DND-41 (cell line): ENCODE measurements around the gene TRIM10.

Experiments
- EZH2 ChIP-seq: IDR thresholded peaks from 3 replicates; pipeline ENCODE4 v1.6.1; 2012; ENCODE audit warnings: borderline replicate concordance, low read depth, mild to moderate bottlenecking, moderate library complexity, low read length, inconsistent platforms; ENCODE audit not compliant: severe bottlenecking
- TF ChIP-seq, protein P1 (sequence below): IDR thresholded peaks from 2 replicates; pipeline ENCODE4 v1.5.1; 2012; ENCODE audit warnings: borderline replicate concordance, low read length, moderate library complexity, mild to moderate bottlenecking; ENCODE audit not compliant: poor library complexity, severe bottlenecking; ENCODE audit errors: extremely low read depth

DNA sequence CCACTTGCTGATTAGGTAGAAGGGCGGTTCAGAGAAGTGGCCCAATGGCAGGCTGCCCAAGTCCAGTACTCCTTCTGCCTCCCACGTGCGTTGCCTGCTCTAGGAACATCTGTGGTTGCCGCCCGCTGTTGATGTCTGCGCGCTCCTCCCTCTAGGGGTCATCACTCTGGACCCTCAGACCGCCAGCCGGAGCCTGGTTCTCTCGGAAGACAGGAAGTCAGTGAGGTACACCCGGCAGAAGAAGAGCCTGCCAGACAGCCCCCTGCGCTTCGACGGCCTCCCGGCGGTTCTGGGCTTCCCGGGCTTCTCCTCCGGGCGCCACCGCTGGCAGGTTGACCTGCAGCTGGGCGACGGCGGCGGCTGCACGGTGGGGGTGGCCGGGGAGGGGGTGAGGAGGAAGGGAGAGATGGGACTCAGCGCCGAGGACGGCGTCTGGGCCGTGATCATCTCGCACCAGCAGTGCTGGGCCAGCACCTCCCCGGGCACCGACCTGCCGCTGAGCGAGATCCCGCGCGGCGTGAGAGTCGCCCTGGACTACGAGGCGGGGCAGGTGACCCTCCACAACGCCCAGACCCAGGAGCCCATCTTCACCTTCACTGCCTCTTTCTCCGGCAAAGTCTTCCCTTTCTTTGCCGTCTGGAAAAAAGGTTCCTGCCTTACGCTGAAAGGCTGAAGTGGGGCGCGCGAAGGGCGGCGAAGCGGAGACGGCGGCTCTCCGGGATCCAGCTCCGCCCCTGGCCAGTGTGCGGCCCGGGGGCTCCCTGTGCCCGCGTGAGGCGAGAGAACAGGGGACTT lies 10.9 kb upstream of the TRIM10 start:
- TF ChIP-seq, protein P1, sequence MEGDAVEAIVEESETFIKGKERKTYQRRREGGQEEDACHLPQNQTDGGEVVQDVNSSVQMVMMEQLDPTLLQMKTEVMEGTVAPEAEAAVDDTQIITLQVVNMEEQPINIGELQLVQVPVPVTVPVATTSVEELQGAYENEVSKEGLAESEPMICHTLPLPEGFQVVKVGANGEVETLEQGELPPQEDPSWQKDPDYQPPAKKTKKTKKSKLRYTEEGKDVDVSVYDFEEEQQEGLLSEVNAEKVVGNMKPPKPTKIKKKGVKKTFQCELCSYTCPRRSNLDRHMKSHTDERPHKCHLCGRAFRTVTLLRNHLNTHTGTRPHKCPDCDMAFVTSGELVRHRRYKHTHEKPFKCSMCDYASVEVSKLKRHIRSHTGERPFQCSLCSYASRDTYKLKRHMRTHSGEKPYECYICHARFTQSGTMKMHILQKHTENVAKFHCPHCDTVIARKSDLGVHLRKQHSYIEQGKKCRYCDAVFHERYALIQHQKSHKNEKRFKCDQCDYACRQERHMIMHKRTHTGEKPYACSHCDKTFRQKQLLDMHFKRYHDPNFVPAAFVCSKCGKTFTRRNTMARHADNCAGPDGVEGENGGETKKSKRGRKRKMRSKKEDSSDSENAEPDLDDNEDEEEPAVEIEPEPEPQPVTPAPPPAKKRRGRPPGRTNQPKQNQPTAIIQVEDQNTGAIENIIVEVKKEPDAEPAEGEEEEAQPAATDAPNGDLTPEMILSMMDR, result no peak
- no peak for TF ChIP-seq EZH2
